ENCODE data around the gene FADS1. TPM values are rescaled to one million over a fixed set of nuclear protein-coding genes. Genes with fewer than 3 reads are reported as not detected.

The FADS1 gene
- total and polyA plus RNA-seq, 2 donors (not counting 3 experiments of a cell fraction or from before 2014, with no cell fraction given) = 110 to 121 TPM

GRCh38 chr11:61837411-61838005, 20.7 kb upstream of the FADS1 start:
- ChIA-PET POLR2A (no interaction called here), CTCF (interaction anchor here (5.7 kb wide), 1 partner anchor 41 kb away, joined by 38 read pairs; no protein-coding TSS in a partner anchor)
- intact Hi-C loops (cut with micrococcal nuclease) (no loop called here), dilution Hi-C loops (cut with MboI; ENCODE audit: extremely low pct_ligation_motif_present, low sequenced_read_pairs) (no loop called here)
- Histone ChIP-seq H3K9ac (replicated peaks; ENCODE audit: extremely low read depth, insufficient read depth, low read length) (no peak overlapping the region), H3K9me3 (replicated peaks; ENCODE audit: control insufficient read depth, insufficient read depth, low read length) (no peaks in the 10 kb centered on the region), H3K79me2 (ENCODE audit: control insufficient read depth, insufficient read depth, low read length) (peaks cover 72% of the 10 kb centered on the region), H3K4me2 (ENCODE audit: insufficient read depth, low read length) (no peak overlapping the region), H2AFZ (ENCODE audit: low read depth, low read length) (no peak overlapping the region), H4K20me1 (replicated peaks; ENCODE audit: control insufficient read depth, extremely low read depth, insufficient read depth, low read length) (no peaks in the 10 kb centered on the region), H3K36me3 (ENCODE audit: control insufficient read depth in 2 of 2, extremely low read depth in 1 of 2, insufficient read depth in 2 of 2, low read length in 2 of 2) (peaks cover 29 to 35% of the 10 kb centered on the region in 2 experiments), H3K4me1 (ENCODE audit: control insufficient read depth, extremely low read depth, insufficient read depth, low read length) (peaks cover 34% of the 10 kb centered on the region), H3K27ac (ENCODE audit: insufficient read depth, low read depth, low read length) (no peak overlapping the region), H3K4me3 (replicated peaks in 1 of 3; ENCODE audit: insufficient read depth in 1 of 3, low read depth in 1 of 3, low read length in 3 of 3) (no peak overlapping the region), H3K9me1 (replicated peaks; ENCODE audit: control insufficient read depth, extremely low read depth, insufficient read depth, low read length) (no peaks in the 10 kb centered on the region), H3K27me3 (ENCODE audit: control insufficient read depth in 2 of 2, insufficient read depth in 2 of 2, low read length in 2 of 2) (no peaks in the 10 kb centered on the region)
- TF ChIP-seq CTCF (IDR thresholded peaks at IDR 0.05; ENCODE audit: extremely low read depth in 1 of 2, insufficient read depth in 1 of 2, low read depth in 1 of 2, low read length in 2 of 2) (no peak), MYC (IDR thresholded peaks at IDR 0.05; ENCODE audit: low read depth, low read length) (no peak), FOS (IDR thresholded peaks at IDR 0.05; ENCODE audit: borderline replicate concordance, insufficient read depth, low read length) (no peak), POLR2AphosphoS5 (IDR thresholded peaks at IDR 0.05; ENCODE audit: insufficient read depth, low read depth, low read length) (no peak), GATA2 (IDR thresholded peaks at IDR 0.05; ENCODE audit: insufficient read depth, insufficient read length, low read depth, low read length) (no peak), JUN (IDR thresholded peaks at IDR 0.05; ENCODE audit: borderline replicate concordance, insufficient read depth, insufficient read length, low read depth) (no peak), POLR2A (IDR thresholded peaks at IDR 0.05; ENCODE audit: low read depth, low read length) (no peak), EZH2 (IDR thresholded peaks at IDR 0.05; ENCODE audit: borderline replicate concordance, low read depth, low read length, severe bottlenecking) (no peak)
- TF ChIP-seq, protein P1, sequence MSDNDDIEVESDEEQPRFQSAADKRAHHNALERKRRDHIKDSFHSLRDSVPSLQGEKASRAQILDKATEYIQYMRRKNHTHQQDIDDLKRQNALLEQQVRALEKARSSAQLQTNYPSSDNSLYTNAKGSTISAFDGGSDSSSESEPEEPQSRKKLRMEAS (IDR thresholded peaks at IDR 0.05; ENCODE audit: insufficient read depth, insufficient read length) = no peak
- DNase-seq (ENCODE audit: low read depth, low spot score) = no peak
- no TSS peak for BruUV-seq (replicated peaks)
- no peak for FAIRE-seq

Data from endothelial cell of umbilical vein (primary cell).